Transverse colon (tissue), 4 donors: Measurements from ENCODE around the gene CLINT1. TPM values are rescaled to one million over a fixed set of nuclear protein-coding genes. Genes with fewer than 3 reads are reported as not detected.

Experiments
- DNase-seq: peaks from one replicate; pipeline ENCODE4 v3.0.0-alpha.2; 2019
- H3K27ac ChIP-seq, 4 donors: fragments of 200-600 bp; sonication (generic); 2 replicates each; pipeline ENCODE4 v1.5.1; 2016 to 2018; ENCODE audit warnings: inconsistent platforms in 4 of 4
- H3K27me3 ChIP-seq: fragments of 200-600 bp; sonication (generic); 2 replicates; pipeline ENCODE4 v1.5.1; 2017; ENCODE audit warnings: inconsistent platforms
- H3K36me3 ChIP-seq, 4 donors: fragments of 200-600 bp; sonication (generic); 2 replicates each; pipeline ENCODE4 v1.5.1; 2017 to 2019; ENCODE audit warnings: inconsistent platforms in 4 of 4
- H3K4me1 ChIP-seq, 4 donors: fragments of 200-600 bp; sonication (generic); 2 replicates each; pipeline ENCODE4 v1.5.1; 2017 to 2020; ENCODE audit warnings: inconsistent platforms in 4 of 4
- H3K4me3 ChIP-seq, 4 donors: fragments of 200-600 bp; sonication (generic); 1 replicate in 1 of 4; 2 replicates in 3 of 4; pipeline versions ENCODE4 v1.5.1 to v1.6.1; 2017 to 2019; ENCODE audit warnings: inconsistent platforms in 4 of 4
- H3K9me3 ChIP-seq, 2 donors: fragments of 200-600 bp; sonication (generic); 2 replicates each; pipeline ENCODE4 v1.5.1; 2017 to 2019; ENCODE audit warnings: inconsistent platforms in 2 of 2
- CTCF ChIP-seq, 5 experiments: fragments of 200-600 bp in 3 of 5; fragments of 450-650 bp in 2 of 5; sonication (generic) in 3 of 5; IDR thresholded peaks; 1 replicate in 2 of 5; 2 replicates in 3 of 5; pipeline ENCODE4 v1.5.1; 2016 to 2017; ENCODE audit warnings: antibody characterized with exemption in 5 of 5, inconsistent platforms in 3 of 5, mild to moderate bottlenecking in 2 of 5, moderate library complexity in 1 of 5
- EP300 ChIP-seq: sonication (generic); formaldehyde crosslinking; IDR thresholded peaks from one replicate; pipeline ENCODE4 v1.6.1; 2017; ENCODE audit warnings: antibody characterized with exemption, low read depth
- POLR2A ChIP-seq: fragments of 450-650 bp; IDR thresholded peaks from one replicate; pipeline ENCODE4 v1.6.1; 2016; ENCODE audit warnings: antibody characterized with exemption, mild to moderate bottlenecking, moderate library complexity
- POLR2AphosphoS5 ChIP-seq, 3 donors: sonication (generic); formaldehyde crosslinking; IDR thresholded peaks; one replicate each; pipeline ENCODE4 v1.6.1; 2016; ENCODE audit warnings: antibody characterized with exemption in 3 of 3
- WGBS, 2 donors: methylation state at CpG; one replicate each; pipeline ENCODE4 v1.1.5; 2018; ENCODE audit warnings: low coverage in 1 of 2; 5-methylcytosine and 5-hydroxymethylcytosine counted together
- in situ Hi-C, 4 donors: fragments of 200-750 bp; cut with MboI; loops; one replicate each; pipeline versions ENCODE4 v1.15.0 to v1.15.1; 2017; ENCODE audit warnings: low sequenced_read_pairs in 3 of 4, low pct_ligation_motif_present in 1 of 4, low pct_unique_long_range_greater_than_20kb in 1 of 4
- intact Hi-C: fragments of 100-400 bp; cut with DNase I; formaldehyde crosslinking; loops from one replicate; pipeline ENCODE4 v1.15.1; 2023; ENCODE audit warnings: low total_unique reads
- total RNA-seq, 4 donors: library from RNA; depleted of rRNA; stranded (reverse); fragments of >200 nt; gene quantifications; one replicate each; pipeline ENCODE4 v1.1.0, GENCODE V29; 2016

CLINT1 gene
- total RNA-seq, 4 donors from 2014 or later = 75.6 to 174 (median 131) TPM

- H3K36me3 ChIP-seq = no peaks in the 10 kb centered on the region
- H3K4me1 ChIP-seq = no peaks in the 10 kb centered on the region
- TF ChIP-seq POLR2A (no peak), CTCF (IDR thresholded peaks at IDR 0.05) (no peak), POLR2AphosphoS5 (IDR thresholded peaks at IDR 0.05) (no peak), EP300 (no peak)
- H3K27ac ChIP-seq = no peak overlapping the region
- H3K4me3 ChIP-seq = no peak overlapping the region
- WGBS, 2 donors = 82 to 86% methylated on average over 2 of the region's 2 CpGs
- in situ Hi-C loops (no loop called here), intact Hi-C loops (no loop called here)
- no peak for DNase-seq
- H3K9me3 ChIP-seq = no peaks in the 10 kb centered on the region
- no peaks in the 10 kb centered on the region for H3K27me3 ChIP-seq
Measured at GRCh38 chr5:157877821-157878220, 18.9 kb upstream of the CLINT1 start.

- no peaks in the 10 kb centered on the region for H3K4me1 ChIP-seq
- in situ Hi-C loops = no loop called here
- H3K9me3 ChIP-seq = no peaks in the 10 kb centered on the region
- no peaks in the 10 kb centered on the region for H3K36me3 ChIP-seq
- intact Hi-C loops = no loop called here
- WGBS, 2 donors = 74 to 83% methylated on average over 4 to 5 of the region's 5 CpGs
- DNase-seq = no peak
- H3K4me3 ChIP-seq = no peak overlapping the region
- H3K27ac ChIP-seq = no peak overlapping the region
- TF ChIP-seq CTCF (IDR thresholded peaks at IDR 0.05) = no peak
- TF ChIP-seq EP300 = no peak
- TF ChIP-seq POLR2AphosphoS5 (IDR thresholded peaks at IDR 0.05) = no peak
- no peak for TF ChIP-seq POLR2A
- no peaks in the 10 kb centered on the region for H3K27me3 ChIP-seq
Measured at GRCh38 chr5:157874861-157875260, 15.9 kb upstream of the CLINT1 start.

DNA sequence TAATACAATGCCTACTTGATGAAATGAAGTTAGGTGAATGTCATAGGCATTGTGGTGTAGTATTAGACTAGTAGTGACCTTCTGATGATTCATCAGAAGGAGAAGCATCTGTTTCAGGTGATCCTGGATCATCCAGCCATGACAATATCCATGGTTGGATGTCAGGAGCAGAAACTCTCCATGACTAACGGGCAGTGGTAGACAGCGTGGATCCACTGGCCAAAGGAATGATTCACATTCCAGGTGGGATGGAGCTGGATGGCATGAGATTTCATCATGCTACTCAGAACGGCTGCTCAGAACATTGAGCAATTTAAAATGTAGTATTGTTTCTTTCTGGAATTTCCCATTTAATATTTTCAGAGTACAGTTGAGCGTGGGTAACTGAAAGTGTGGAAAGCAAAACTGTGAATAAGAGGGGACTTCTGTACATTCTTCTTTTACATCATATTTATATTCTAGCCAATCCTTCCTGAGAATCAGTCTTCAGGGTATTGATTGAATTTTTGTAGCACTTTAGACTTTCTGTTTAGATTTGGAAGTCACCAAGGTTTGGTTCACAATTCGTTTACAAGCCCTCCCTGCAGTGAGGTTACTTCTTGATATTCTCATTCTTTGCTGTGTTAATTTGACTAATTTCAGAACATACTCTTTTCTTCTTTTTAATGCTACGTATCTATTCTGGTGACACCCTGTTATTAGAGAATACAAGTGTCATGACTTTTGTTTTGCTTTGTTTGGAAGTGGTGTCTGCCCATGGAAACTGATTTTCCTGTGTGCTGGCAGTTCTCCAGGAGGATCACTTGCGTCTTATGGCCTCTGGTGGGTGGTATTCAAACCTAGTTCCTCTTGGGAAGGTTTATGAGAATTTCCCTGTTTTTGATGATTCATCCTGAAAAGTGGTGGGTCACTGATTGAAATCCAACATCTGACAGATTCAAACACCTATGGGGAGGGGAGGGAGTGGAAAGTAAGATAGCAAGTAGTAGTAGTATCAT is 12.2 kb upstream of the CLINT1 start:
- peak overlapping the region in 1 of 4 donors; percentile 4 for H3K27ac ChIP-seq
- TF ChIP-seq POLR2AphosphoS5 (IDR thresholded peaks at IDR 0.05) (no peak), EP300 (no peak), POLR2A (no peak), CTCF (IDR thresholded peaks at IDR 0.05) (no peak)
- intact Hi-C loops = no loop called here
- no peaks in the 10 kb centered on the region for H3K36me3 ChIP-seq
- peaks cover 0 to 5% (median 0%) of the 10 kb centered on the region in 4 donors for H3K4me1 ChIP-seq
- no peaks in the 10 kb centered on the region for H3K9me3 ChIP-seq
- no peaks in the 10 kb centered on the region for H3K27me3 ChIP-seq
- in situ Hi-C loops = no loop called here
- 56% methylated on average over 7 of the region's 7 CpGs for WGBS, 2 donors
- no peak for DNase-seq
- no peak overlapping the region for H3K4me3 ChIP-seq

- Histone ChIP-seq H3K27ac (no peak overlapping the region), H3K4me1 (peaks cover 0 to 6% (median 2%) of the 10 kb centered on the region in 4 donors), H3K27me3 (no peaks in the 10 kb centered on the region), H3K4me3 (no peak overlapping the region), H3K9me3 (no peaks in the 10 kb centered on the region), H3K36me3 (no peaks in the 10 kb centered on the region)
- 54% methylated on average over 4 of the region's 4 CpGs; no CpG with 5 or more reads in 1 of the 2 donors for WGBS, 2 donors
- DNase-seq = no peak
- intact Hi-C loops (no loop called here), in situ Hi-C loops (no loop called here)
- TF ChIP-seq POLR2AphosphoS5 (IDR thresholded peaks at IDR 0.05) (no peak), EP300 (no peak), CTCF (IDR thresholded peaks at IDR 0.05) (no peak), POLR2A (no peak)
Measured at GRCh38 chr5:157867751-157868387, 8.9 kb upstream of the CLINT1 start.
